CD1c-positive myeloid dendritic cell (primary cell): ENCODE measurements around the gene PPP1R14C.

Experiments used
- DNase-seq: peaks from one replicate; pipeline ENCODE4 v3.0.0-alpha.2; 2016; ENCODE audit errors: extremely low spot score

PPP1R14C gene

GRCh38 chr6:150271501-150272263 is 128.8 kb downstream of the PPP1R14C start:
- no peak for DNase-seq

GRCh38 chr6:150272264-150272975 is 129.6 kb downstream of the PPP1R14C start:
- no peak for DNase-seq

GRCh38 chr6:150272976-150273315 is 130.1 kb downstream of the PPP1R14C start:
- no peak for DNase-seq

- no peak for DNase-seq
Measured at GRCh38 chr6:150273457-150274309, 130.8 kb downstream of the PPP1R14C start.

- no peak for DNase-seq
Measured at GRCh38 chr6:150275489-150275888, 132.6 kb downstream of the PPP1R14C start.

- no peak for DNase-seq
Measured at GRCh38 chr6:150276168-150276936, 133.5 kb downstream of the PPP1R14C start.

GRCh38 chr6:150276937-150277742 is 134.3 kb downstream of the PPP1R14C start:
- DNase-seq = no peak

GRCh38 chr6:150279533-150279932 is 136.7 kb downstream of the PPP1R14C start:
- DNase-seq = no peak

- no peak for DNase-seq
Measured at GRCh38 chr6:150280703-150281102, 137.9 kb downstream of the PPP1R14C start.

- no peak for DNase-seq
Measured at GRCh38 chr6:150281767-150282166, 138.9 kb downstream of the PPP1R14C start.

- no peak for DNase-seq
Measured at GRCh38 chr6:150282806-150283205, 140.0 kb downstream of the PPP1R14C start.

- no peak for DNase-seq
Measured at GRCh38 chr6:150286460-150286859, 143.6 kb downstream of the PPP1R14C start.

GRCh38 chr6:150286912-150287311 is 144.1 kb downstream of the PPP1R14C start:
- no peak for DNase-seq

- no peak for DNase-seq
Measured at GRCh38 chr6:150288456-150288855, 145.6 kb downstream of the PPP1R14C start.

- DNase-seq = no peak
Measured at GRCh38 chr6:150289454-150290071, 146.7 kb downstream of the PPP1R14C start.

- DNase-seq = no peak
Measured at GRCh38 chr6:150290429-150290828, 147.6 kb downstream of the PPP1R14C start.

GRCh38 chr6:150291968-150292710 is 149.3 kb downstream of the PPP1R14C start:
- no peak for DNase-seq

- no peak for DNase-seq
Measured at GRCh38 chr6:150293019-150293418, 150.2 kb downstream of the PPP1R14C start.

- DNase-seq = peak; percentile 67
Measured at GRCh38 chr6:150293423-150294173, 150.8 kb downstream of the PPP1R14C start.
